Spleen (tissue), 7 donors: ENCODE results near the gene ZNF714.

ENCODE experiments used
- POLR2A ChIP-seq, 3 donors: fragments of 450-650 bp; IDR thresholded peaks; one replicate each; pipeline ENCODE4 v1.5.1; 2017; ENCODE audit warnings: antibody characterized with exemption in 3 of 3, mild to moderate bottlenecking in 1 of 3
- POLR2AphosphoS5 ChIP-seq, 3 donors: sonication (generic); formaldehyde crosslinking; IDR thresholded peaks; one replicate each; pipeline ENCODE4 v1.5.1; 2017; ENCODE audit warnings: antibody characterized with exemption in 3 of 3
- TF ChIP-seq, protein P1 (sequence below), 11 experiments: fragments of 200-600 bp in 7 of 11; fragments of 450-650 bp in 4 of 11; sonication (generic) in 4 of 11; IDR thresholded peaks in 8 of 11; conservative IDR thresholded peaks in 3 of 11; 1 replicate in 7 of 11; 2 replicates in 4 of 11; pipeline versions ENCODE4 v1.4.0 to v1.8.0; 2016 to 2021; ENCODE audit warnings: antibody characterized with exemption in 11 of 11, inconsistent platforms in 4 of 11, mild to moderate bottlenecking in 1 of 11
- donor health status: DM: no; HTN: no; CAD: no; lungs with moderate emphysema.
- donor health status: DM: no; HTN: no; CAD: no.
- donor health status: DM: no; HTN: no; CAD: no.

DNA sequence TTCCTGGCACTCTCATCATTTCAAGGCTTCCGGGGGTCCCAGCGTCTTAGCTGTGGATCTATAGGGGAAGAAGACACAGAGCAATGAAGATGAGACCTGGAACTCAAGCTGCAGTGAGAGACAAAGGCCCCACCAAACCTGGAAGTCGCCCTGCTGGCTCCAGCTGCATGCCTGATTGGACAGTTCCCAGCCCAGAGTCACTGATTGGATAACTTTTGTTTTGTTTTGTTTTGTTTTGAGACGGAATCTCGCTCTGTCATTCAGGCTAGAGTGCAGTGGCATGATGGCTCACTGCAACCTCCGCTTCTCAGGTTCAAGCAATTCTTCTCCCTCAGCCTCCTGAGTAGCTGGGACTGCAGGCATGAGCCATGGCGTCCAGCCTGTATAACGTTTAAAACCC is 53.4 kb downstream of the ZNF714 start:
- TF ChIP-seq, protein P1, sequence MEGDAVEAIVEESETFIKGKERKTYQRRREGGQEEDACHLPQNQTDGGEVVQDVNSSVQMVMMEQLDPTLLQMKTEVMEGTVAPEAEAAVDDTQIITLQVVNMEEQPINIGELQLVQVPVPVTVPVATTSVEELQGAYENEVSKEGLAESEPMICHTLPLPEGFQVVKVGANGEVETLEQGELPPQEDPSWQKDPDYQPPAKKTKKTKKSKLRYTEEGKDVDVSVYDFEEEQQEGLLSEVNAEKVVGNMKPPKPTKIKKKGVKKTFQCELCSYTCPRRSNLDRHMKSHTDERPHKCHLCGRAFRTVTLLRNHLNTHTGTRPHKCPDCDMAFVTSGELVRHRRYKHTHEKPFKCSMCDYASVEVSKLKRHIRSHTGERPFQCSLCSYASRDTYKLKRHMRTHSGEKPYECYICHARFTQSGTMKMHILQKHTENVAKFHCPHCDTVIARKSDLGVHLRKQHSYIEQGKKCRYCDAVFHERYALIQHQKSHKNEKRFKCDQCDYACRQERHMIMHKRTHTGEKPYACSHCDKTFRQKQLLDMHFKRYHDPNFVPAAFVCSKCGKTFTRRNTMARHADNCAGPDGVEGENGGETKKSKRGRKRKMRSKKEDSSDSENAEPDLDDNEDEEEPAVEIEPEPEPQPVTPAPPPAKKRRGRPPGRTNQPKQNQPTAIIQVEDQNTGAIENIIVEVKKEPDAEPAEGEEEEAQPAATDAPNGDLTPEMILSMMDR (IDR thresholded peaks at IDR 0.05 in 8 of 11, conservative IDR thresholded peaks at IDR 0.05 in 3 of 11) = no peak
- TF ChIP-seq POLR2A (IDR thresholded peaks at IDR 0.05) (no peak), POLR2AphosphoS5 (IDR thresholded peaks at IDR 0.05) (no peak)
